Bronchial epithelial cell (primary cell): ENCODE measurements around the gene OPTC. TPM values are rescaled to one million over a fixed set of nuclear protein-coding genes. Genes with fewer than 3 reads are reported as not detected.

Source experiments
- DNase-seq: peaks from one replicate; pipeline ENCODE4 v3.0.0-alpha.2; 2010; ENCODE audit warnings: low read depth
- FAIRE-seq: peaks from 2 replicates; lab custom pipeline; 2011; peaks lifted over from hg19 to GRCh38; lab: Jason Lieb, UNC
- H3K27me3 ChIP-seq: 2 replicates; pipeline ENCODE4 v1.5.1; 2011; ENCODE audit warnings: low read length; ENCODE audit not compliant: control insufficient read depth, insufficient read depth
- H3K36me3 ChIP-seq: 2 replicates; pipeline ENCODE4 v1.5.1; 2011; ENCODE audit warnings: low read length; ENCODE audit not compliant: control insufficient read depth, insufficient read depth
- H3K4me3 ChIP-seq: 2 replicates; pipeline ENCODE4 v1.5.1; 2011; ENCODE audit warnings: mild to moderate bottlenecking, low read depth, low read length, control low read depth
- CTCF ChIP-seq: IDR thresholded peaks from 2 replicates; pipeline ENCODE4 v1.5.1; 2011; ENCODE audit warnings: mild to moderate bottlenecking, moderate library complexity, low read length, control low read depth, inconsistent platforms; ENCODE audit not compliant: insufficient read depth, severe bottlenecking
- total RNA-seq: library from RNA; depleted of rRNA; stranded (reverse); fragments of >200 nt; gene quantifications from 2 replicates; pipeline ENCODE4 v1.2.1, GENCODE V29; 2014

OPTC gene
- total RNA-seq, 1 donor from 2014 or later = not detected

DNA sequence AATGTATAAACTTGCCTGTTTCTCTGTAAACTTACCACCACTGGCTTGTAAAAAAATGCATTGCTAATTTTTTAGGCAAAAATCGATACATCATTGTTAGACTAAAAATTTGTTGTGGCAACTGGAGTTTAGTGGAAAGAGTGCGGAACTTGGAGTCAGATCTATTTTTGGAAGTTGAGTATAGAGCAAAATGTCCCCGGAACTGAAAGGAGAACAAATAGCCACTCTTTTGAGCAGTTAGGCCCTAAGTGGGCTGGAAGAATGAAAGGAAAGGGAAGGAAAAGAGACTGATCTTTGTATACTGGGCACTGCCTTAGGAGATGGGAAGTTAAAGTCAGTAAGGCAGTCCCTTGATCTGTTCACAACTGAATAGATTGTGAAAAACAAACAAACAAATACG is 30.2 kb downstream of the OPTC start:
- TF ChIP-seq CTCF = no peak
- Histone ChIP-seq H3K36me3 (no peaks in the 10 kb centered on the region), H3K4me3 (no peak overlapping the region), H3K27me3 (no peaks in the 10 kb centered on the region)
- no peak for DNase-seq
- FAIRE-seq = no peak

DNA sequence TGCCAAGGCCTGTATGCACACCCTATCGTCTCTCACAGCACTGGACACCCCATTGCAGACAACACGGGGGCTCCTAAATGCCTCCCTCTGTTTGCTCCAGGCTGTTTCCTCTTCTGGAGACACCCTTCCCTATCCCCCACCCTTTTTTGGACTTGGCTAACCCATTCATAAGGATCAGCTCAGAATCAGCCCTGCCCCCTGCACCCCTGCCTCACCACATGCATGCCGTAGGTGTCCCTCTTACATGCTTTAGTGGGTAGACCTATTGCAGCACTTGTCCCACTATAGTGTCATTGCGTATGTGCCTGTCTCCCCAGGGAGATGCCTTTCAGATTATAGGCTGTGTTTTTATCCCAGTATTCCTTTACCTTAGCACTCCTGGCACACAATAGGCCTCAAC is 30.9 kb downstream of the OPTC start:
- Histone ChIP-seq H3K36me3 (no peaks in the 10 kb centered on the region), H3K27me3 (no peaks in the 10 kb centered on the region), H3K4me3 (no peak overlapping the region)
- FAIRE-seq = no peak
- no peak for TF ChIP-seq CTCF
- no peak for DNase-seq

DNA sequence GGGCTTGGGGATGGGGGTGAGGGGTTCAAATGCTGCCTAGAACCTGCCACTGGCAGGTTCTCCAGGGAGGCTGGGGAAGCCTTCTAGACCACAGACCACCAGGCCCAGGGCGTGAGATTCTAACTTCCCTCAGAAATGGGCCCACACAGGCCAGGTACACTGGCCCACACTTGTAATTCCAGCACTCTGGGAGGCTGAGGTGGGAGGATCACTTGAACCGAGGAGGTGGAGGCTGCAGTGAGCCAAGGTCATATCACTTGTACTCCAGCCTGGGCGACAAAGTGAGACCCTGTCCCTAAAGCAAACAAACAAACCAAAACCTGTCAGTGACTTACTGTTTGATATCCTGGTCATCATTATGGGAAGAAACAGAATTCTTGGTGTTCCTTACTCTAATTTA is 31.7 kb downstream of the OPTC start:
- TF ChIP-seq CTCF = no peak
- DNase-seq (no peak), FAIRE-seq (no peak)
- Histone ChIP-seq H3K36me3 (no peaks in the 10 kb centered on the region), H3K27me3 (no peaks in the 10 kb centered on the region), H3K4me3 (no peak overlapping the region)

DNA sequence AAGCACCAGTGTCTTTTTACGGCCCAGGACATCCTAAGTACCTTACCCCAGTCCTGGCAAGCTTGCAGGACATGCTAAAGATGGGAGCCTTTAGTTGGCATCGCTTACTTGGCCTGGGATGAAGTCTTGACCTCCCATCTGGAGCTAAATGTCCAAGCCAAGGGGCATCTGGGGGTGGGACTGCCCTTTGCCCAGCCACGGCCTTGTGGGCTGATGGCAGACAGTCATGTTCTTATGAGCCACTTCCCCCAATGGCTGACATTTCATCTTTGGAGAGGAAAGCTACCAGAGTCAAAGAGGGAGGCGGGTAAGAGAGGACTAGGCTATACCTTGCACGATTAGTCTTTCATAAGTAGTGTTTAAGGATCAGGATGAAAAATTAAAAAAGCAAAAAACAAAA is 32.2 kb downstream of the OPTC start:
- no peaks in the 10 kb centered on the region for H3K27me3 ChIP-seq
- FAIRE-seq (no peak), DNase-seq (no peak)
- no peaks in the 10 kb centered on the region for H3K36me3 ChIP-seq
- no peak for TF ChIP-seq CTCF
- H3K4me3 ChIP-seq = no peak overlapping the region

DNA sequence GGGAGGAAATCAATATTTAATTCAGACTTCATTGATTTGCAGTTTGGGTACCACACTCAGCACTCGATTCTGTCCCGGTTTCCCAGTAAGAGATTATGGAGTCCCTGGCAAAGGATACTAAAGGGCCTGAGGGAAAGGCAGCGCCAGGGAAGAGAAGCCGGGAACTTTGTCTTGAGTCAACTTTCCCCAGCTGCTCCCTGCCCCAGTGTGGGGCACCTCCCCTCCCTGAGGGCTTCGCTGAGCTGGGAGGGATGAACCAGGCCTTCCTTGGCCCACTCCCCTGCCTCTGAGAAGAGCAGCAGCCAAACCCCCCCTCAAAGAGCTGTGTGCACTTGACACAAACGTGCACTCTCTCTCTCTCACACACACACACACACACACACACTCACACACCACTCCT is 32.6 kb downstream of the OPTC start:
- FAIRE-seq = no peak
- Histone ChIP-seq H3K36me3 (no peaks in the 10 kb centered on the region), H3K4me3 (no peak overlapping the region), H3K27me3 (no peaks in the 10 kb centered on the region)
- DNase-seq = peak; percentile 25
- TF ChIP-seq CTCF = no peak

DNA sequence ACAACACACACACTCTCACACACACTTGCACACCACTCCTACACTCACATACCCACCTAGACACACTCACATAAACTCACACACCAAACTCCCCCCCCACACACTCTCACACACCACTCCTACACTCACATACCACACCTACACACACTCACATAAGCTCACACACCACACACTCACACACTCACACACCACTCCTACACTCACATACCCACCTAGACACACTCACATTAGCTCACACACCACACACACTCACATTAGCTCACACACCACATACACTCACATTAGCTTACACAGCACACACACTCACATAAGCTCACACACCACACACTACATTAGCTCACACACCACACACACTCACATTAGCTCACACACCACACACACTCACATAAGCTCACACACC is 33.1 kb downstream of the OPTC start:
- no peak overlapping the region for H3K4me3 ChIP-seq
- DNase-seq (no peak), FAIRE-seq (peak; percentile 100)
- H3K27me3 ChIP-seq = no peaks in the 10 kb centered on the region
- TF ChIP-seq CTCF = no peak
- no peaks in the 10 kb centered on the region for H3K36me3 ChIP-seq
